GM12873 (cell line): ENCODE measurements around the gene MAGEA2.
"Not testable (repeated sequence)": the region's sequence is repeated elsewhere in the genome, so short reads cannot be mapped to it uniquely, and the experiment has no call there.

Experiments
- TF ChIP-seq, protein P1 (sequence below): IDR thresholded peaks from 2 replicates; pipeline ENCODE4 v1.5.1; 2012; ENCODE audit warnings: low read depth, mild to moderate bottlenecking, moderate library complexity, low read length, control low read depth; ENCODE audit not compliant: insufficient read depth; ENCODE audit errors: missing control alignments

Gene MAGEA2, protein sequence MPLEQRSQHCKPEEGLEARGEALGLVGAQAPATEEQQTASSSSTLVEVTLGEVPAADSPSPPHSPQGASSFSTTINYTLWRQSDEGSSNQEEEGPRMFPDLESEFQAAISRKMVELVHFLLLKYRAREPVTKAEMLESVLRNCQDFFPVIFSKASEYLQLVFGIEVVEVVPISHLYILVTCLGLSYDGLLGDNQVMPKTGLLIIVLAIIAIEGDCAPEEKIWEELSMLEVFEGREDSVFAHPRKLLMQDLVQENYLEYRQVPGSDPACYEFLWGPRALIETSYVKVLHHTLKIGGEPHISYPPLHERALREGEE

DNA sequence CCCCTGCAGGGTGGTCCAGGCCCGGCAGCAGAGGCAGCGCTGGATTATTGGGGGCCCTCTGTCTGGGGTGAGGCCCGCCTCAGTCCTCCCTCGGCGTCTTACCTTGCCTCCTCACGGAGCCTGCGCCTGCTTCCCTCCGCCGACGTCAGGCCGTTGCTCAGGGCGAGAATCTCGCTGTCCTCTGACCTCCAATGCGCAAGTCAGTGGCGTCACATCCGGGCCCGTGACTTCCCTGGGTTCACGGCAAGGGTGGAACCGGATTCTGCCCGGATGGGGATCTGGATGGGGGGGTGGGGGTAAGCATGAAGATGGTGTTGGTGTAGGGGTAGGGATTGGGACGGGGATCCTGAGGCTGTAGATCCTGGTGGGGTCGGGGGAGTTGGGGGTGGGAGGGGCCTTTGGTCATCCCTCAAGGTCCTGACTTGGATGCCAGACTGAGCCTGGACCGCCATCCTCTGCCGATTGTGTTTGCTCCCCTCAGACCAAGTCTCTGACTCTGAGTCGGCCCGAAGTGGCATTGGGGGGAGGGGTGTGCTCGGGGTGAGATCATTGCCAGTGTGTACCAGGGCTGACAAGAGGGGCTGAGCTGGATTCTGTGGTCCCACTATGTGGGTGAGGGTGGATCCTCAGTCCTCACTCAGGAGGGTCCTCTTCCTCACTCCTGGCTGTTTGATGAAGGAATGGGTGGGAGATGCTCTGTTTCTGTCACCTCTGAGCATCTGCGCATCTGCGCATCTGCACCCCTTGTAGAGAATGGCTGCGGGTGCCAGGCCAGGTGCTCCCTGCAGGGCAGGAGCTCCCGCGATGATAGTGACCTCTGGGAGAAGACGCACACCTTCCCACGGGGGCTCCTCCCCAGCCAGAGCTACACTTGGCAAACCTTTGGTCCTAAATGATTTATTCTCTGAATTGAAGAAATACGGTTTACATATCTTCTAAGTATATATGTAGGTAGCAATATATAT lies at the start of gene MAGEA2:
Gene MAGEA2 (minus strand): TSS at position 157 of the 965 bp plus-strand sequence. CDS start 2,479 bp downstream, outside the sequence.
- TF ChIP-seq, protein P1, sequence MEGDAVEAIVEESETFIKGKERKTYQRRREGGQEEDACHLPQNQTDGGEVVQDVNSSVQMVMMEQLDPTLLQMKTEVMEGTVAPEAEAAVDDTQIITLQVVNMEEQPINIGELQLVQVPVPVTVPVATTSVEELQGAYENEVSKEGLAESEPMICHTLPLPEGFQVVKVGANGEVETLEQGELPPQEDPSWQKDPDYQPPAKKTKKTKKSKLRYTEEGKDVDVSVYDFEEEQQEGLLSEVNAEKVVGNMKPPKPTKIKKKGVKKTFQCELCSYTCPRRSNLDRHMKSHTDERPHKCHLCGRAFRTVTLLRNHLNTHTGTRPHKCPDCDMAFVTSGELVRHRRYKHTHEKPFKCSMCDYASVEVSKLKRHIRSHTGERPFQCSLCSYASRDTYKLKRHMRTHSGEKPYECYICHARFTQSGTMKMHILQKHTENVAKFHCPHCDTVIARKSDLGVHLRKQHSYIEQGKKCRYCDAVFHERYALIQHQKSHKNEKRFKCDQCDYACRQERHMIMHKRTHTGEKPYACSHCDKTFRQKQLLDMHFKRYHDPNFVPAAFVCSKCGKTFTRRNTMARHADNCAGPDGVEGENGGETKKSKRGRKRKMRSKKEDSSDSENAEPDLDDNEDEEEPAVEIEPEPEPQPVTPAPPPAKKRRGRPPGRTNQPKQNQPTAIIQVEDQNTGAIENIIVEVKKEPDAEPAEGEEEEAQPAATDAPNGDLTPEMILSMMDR: not testable (repeated sequence)

DNA sequence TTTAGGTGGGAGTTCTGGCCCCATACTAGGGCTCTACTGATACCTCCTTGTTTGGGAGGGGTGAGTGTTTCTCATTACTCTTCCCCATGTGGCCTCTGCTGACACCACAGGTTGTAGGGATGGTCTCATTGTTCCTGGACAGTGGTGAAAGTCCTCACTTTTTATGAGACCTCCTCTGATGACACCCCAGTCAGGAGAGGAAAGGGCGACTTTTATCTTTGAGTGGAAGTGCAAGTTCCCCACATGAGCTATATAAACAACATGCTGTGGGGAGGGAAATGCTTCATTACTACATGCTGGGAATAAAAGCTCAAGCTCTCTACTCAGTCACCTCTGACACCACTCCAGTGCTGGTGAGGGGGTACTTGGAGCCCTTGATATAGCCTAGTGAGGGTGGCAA lies 45.3 kb upstream of the MAGEA2 start:
- TF ChIP-seq, protein P1: no peak

DNA sequence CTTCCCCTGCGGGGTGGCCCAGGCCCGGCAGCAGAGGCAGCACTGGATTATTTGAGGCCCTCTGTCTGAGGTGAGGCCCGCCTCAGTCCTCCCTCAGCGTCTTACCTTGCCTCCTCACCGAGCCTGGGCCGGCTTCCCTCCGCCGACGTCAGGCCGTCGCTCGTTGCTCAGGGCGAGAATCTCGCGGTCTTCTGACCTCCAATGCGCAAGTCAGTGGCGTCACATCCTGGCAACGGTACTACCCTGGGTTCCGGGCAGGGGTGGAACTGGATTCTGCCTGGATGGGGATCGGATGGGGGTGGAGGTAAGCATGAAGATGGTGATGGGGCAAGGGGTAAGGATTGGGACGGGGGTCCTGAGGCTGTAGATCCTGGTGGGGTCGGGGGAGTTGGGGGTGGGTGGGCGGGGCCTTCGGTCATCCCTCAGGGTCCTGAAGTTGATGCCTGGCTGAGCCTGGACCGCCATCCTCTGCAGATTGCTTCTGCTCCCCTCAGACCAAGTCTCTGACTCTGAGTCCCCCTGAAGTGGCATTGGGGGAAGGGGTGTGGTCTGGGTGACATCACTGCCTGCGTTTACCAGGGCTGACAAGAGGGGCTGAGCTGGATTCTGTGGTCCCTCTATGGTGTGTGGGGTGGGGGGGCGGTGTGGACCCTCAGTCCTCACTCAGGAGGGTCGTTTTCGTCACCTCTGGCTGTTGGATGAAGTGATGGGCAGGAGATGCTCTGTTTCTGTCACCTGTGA lies 16.1 kb upstream of the MAGEA2 start, which contains the start of gene MAGEA6:
Gene MAGEA6 (minus strand): TSS at position 141 of the 741 bp plus-strand sequence. CDS start 2,039 bp downstream, outside the sequence.
- TF ChIP-seq, protein P1: not testable (repeated sequence)

DNA sequence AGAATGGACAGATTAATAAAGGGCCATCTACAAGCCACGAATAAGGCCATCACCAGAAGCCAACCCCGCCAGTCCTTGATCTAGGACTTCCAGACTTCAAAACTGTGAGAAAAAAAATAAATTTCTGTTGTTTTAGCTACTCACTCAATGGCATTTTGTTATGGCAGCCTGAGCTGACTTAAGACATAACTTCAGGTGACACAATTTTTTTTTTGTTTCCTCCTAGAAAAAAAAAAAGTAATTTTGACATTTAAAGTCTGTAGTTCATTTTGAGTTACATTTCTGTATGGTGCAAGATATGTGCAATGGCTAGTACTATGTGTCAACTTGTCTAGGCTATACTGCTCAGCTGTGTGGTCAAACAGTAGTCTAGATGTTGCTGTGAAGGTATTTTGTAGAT lies 5.3 kb upstream of the MAGEA2 start, which contains the start of gene CSAG3:
Gene CSAG3 (plus strand): TSS at position 301 of the 400 bp plus-strand sequence.
- TF ChIP-seq, protein P1: not testable (repeated sequence)

DNA sequence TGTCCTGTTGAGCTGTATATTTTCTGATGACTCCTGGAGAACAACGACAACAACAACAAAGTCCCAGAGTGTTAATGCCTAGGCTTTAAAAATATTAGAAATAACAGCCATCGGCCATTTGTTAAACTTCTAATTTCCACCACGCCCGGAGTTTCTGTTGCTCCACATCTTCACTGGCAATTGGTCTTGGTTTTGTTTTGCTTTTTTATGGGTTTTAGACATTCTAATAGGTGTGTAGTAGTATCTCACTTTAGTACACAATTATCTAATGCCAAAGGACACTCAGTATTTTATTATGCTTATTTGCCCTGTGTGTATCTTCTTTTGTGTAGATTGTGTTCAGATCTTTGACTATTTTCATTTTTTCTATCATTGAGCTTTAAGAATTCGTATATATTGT lies 15.1 kb downstream of the MAGEA2 start:
- TF ChIP-seq, protein P1: no peak

DNA sequence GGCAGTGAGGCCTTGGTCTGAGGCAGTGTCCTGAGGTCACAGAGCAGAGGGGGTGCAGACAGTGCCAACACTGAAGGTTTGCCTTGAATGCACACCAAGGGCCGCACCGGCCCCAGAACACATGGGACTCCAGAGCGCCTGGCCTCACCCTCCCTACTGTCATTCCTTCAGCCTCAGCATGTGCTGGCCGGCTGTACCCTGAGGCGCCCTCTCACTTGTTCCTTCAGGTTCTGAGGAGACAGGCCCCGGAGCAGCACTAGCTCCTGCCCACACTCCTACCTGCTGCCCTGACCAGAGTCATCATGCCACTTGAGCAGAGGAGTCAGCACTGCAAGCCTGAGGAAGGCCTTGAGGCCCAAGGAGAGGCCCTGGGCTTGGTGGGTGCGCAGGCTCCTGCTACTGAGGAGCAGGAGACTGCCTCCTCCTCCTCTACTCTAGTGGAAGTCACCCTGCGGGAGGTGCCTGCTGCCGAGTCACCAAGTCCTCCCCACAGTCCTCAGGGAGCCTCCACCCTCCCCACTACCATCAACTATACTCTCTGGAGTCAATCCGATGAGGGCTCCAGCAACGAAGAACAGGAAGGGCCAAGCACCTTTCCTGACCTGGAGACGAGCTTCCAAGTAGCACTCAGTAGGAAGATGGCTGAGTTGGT lies 17.7 kb downstream of the MAGEA2 start:
- TF ChIP-seq, protein P1: no peak
